Gastrocnemius medialis (tissue), 4 donors: Measurements from ENCODE around the gene SEMA3C. TPM values are rescaled to one million over a fixed set of nuclear protein-coding genes. Genes with fewer than 3 reads are reported as not detected.
A peak's percentile ranks its signal among the peaks of the same experiment; 100 is the strongest.

ENCODE experiments used
- ATAC-seq, 2 donors: fragments of 150-250 bp; one replicate each; pipeline ENCODE4 v1.9.1; 2016
- DNase-seq, 2 donors: peaks; one replicate each; pipeline ENCODE4 v3.0.0-alpha.2; 2019
- H3K27ac ChIP-seq, 4 donors: fragments of 200-600 bp; sonication (generic); 1 replicate in 1 of 4; 2 replicates in 3 of 4; pipeline ENCODE4 v1.5.1; 2016 to 2018; ENCODE audit warnings: mild to moderate bottlenecking in 2 of 4, moderate library complexity in 1 of 4
- H3K27me3 ChIP-seq, 3 donors: fragments of 200-600 bp; sonication (generic) in 2 of 3; 1 replicate in 1 of 3; 2 replicates in 2 of 3; pipeline versions ENCODE4 v1.5.1 to v1.6.0; 2016 to 2019; ENCODE audit warnings: mild to moderate bottlenecking in 1 of 3, moderate library complexity in 1 of 3
- H3K36me3 ChIP-seq, 2 donors: fragments of 200-600 bp; sonication (generic) in 1 of 2; one replicate each; pipeline ENCODE4 v1.5.1; 2017 to 2018
- H3K4me1 ChIP-seq, 2 donors: fragments of 200-600 bp; sonication (generic) in 1 of 2; one replicate each; pipeline ENCODE4 v1.5.1; 2016 to 2017; ENCODE audit warnings: mild to moderate bottlenecking in 2 of 2
- H3K4me3 ChIP-seq, 4 donors: fragments of 200-600 bp; sonication (generic) in 3 of 4; 1 replicate in 1 of 4; 2 replicates in 3 of 4; pipeline ENCODE4 v1.5.1; 2016 to 2019; ENCODE audit warnings: mild to moderate bottlenecking in 2 of 4
- H3K9me3 ChIP-seq, 3 donors: fragments of 200-600 bp; sonication (generic) in 2 of 3; 1 replicate in 1 of 3; 2 replicates in 2 of 3; pipeline ENCODE4 v1.5.1; 2016 to 2019
- POLR2A ChIP-seq, 2 donors: fragments of 450-650 bp; IDR thresholded peaks; one replicate each; pipeline ENCODE4 v1.6.1; 2017; ENCODE audit warnings: antibody characterized with exemption in 2 of 2, mild to moderate bottlenecking in 2 of 2, moderate library complexity in 2 of 2
- in situ Hi-C, 4 donors: fragments of 200-750 bp; cut with MboI; loops; one replicate each; pipeline versions ENCODE4 v1.15.0 to v1.8.0; 2017; ENCODE audit warnings: low sequenced_read_pairs in 4 of 4
- intact Hi-C: fragments of 100-400 bp; cut with DNase I; formaldehyde crosslinking; loops from one replicate; pipeline ENCODE4 v1.15.1; 2023; ENCODE audit warnings: low total_unique reads
- total RNA-seq, 4 donors: library from RNA; depleted of rRNA; stranded (reverse); fragments of >200 nt; gene quantifications; one replicate each; pipeline versions ENCODE4 v1.1.0 to v1.2.3, GENCODE V29; 2016
- TF ChIP-seq, protein P1 (sequence below), 5 experiments: fragments of 450-650 bp in 3 of 5; fragments of 200-600 bp in 2 of 5; sonication (generic) in 2 of 5; IDR thresholded peaks in 4 of 5; conservative IDR thresholded peaks in 1 of 5; 1 replicate in 4 of 5; 2 replicates in 1 of 5; pipeline ENCODE4 v1.5.1; 2016 to 2019; ENCODE audit warnings: antibody characterized with exemption in 5 of 5, mild to moderate bottlenecking in 3 of 5, moderate library complexity in 3 of 5

Gene SEMA3C
- total RNA-seq, 4 donors from 2014 or later: 5.4 to 58.5 (median 30.3) TPM

DNA sequence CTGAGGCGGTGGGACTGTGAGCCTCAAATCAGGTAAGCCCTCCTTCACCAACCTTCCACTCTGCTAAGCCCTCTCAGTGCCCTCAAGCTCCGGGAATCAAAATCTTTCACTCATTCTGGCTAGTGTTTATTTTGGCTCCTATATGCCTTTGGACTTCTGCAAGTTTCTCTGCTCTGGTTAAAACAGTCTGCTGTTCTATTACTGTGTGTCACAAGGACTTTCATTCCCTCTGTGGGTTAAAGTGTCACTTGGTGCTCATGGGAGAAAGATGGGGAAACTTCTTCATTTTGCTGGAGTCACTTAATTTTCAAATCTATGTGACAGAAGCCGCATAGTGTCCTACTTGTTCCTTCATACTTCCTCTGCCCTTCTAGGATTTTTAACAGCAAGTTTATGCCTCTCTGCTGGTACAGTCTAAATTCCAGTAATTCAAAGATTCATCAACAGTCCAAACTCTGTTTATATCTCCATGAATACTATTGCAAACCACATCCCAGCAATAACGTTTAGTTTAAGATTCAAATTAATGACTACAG is 219.1 kb downstream of the SEMA3C start:
- no peaks in the 10 kb centered on the region for H3K27me3 ChIP-seq
- H3K4me1 ChIP-seq: no peaks in the 10 kb centered on the region
- DNase-seq (no peak), ATAC-seq (no peak)
- H3K4me3 ChIP-seq: no peak overlapping the region
- H3K36me3 ChIP-seq: no peaks in the 10 kb centered on the region
- intact Hi-C loops (loop anchor here (1.0 kb wide), 2 partner anchors 558 to 771 kb away; no protein-coding TSS in a partner anchor), in situ Hi-C loops (loop anchor here (5.0 to 25.0 kb wide), 4 partner anchors 563 to 773 kb away; no protein-coding TSS in a partner anchor)
- no peak overlapping the region for H3K27ac ChIP-seq
- TF ChIP-seq POLR2A (IDR thresholded peaks at IDR 0.05): no peak
- TF ChIP-seq, protein P1, sequence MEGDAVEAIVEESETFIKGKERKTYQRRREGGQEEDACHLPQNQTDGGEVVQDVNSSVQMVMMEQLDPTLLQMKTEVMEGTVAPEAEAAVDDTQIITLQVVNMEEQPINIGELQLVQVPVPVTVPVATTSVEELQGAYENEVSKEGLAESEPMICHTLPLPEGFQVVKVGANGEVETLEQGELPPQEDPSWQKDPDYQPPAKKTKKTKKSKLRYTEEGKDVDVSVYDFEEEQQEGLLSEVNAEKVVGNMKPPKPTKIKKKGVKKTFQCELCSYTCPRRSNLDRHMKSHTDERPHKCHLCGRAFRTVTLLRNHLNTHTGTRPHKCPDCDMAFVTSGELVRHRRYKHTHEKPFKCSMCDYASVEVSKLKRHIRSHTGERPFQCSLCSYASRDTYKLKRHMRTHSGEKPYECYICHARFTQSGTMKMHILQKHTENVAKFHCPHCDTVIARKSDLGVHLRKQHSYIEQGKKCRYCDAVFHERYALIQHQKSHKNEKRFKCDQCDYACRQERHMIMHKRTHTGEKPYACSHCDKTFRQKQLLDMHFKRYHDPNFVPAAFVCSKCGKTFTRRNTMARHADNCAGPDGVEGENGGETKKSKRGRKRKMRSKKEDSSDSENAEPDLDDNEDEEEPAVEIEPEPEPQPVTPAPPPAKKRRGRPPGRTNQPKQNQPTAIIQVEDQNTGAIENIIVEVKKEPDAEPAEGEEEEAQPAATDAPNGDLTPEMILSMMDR (IDR thresholded peaks at IDR 0.05 in 4 of 5, conservative IDR thresholded peaks at IDR 0.05 in 1 of 5): no peak
- H3K9me3 ChIP-seq: no peaks in the 10 kb centered on the region

DNA sequence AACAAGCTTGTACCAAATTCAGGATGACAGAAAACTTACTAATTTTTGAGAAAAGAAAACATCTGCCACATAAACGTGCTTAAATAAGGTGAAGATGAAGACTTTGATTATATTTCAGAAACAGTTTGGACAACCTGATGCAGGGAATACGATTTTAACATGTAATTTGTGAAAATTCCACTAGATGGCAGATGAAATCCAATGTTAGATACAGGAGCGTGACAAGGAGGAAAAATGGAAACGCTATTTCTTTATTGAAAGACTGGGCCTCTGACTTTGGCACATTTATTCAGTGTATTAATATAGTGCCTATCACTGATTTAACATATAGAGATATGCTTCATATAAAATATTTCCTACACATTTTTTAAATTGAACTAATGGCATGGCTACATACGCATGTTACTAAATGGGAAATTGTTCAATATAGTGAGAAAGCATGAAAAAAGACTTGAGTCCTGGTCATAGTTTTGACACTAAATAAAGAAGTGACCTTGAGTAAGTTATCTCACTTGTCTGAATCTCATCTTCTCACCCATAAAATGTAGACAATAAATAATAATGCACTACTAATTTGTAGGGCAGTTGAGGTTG is 219.7 kb downstream of the SEMA3C start:
- in situ Hi-C loops: loop anchor here in 2 of 4 donors (5.0 to 25.0 kb wide), 2 partner anchors 563 to 773 kb away; no protein-coding TSS in a partner anchor
- ATAC-seq: peak; percentile 65 to 80

More for the DNA sequence above, 219.7 kb downstream of the SEMA3C start:
- H3K27ac ChIP-seq: no peak overlapping the region
- no peaks in the 10 kb centered on the region for H3K9me3 ChIP-seq
- H3K4me3 ChIP-seq: no peak overlapping the region
- no peaks in the 10 kb centered on the region for H3K27me3 ChIP-seq
- no peak for DNase-seq
- no peaks in the 10 kb centered on the region for H3K4me1 ChIP-seq
- TF ChIP-seq, protein P1 (IDR thresholded peaks at IDR 0.05 in 4 of 5, conservative IDR thresholded peaks at IDR 0.05 in 1 of 5): peak; percentile 64 to 74 (median 68)
- no peak for TF ChIP-seq POLR2A (IDR thresholded peaks at IDR 0.05)
- intact Hi-C loops: loop anchor here (1.0 kb wide), 2 partner anchors 558 to 771 kb away; no protein-coding TSS in a partner anchor
- no peaks in the 10 kb centered on the region for H3K36me3 ChIP-seq
